NB4 (cell line): Measurements from ENCODE around the gene STK35.

Source experiments
- CTCF ChIP-seq: IDR thresholded peaks from one replicate; pipeline ENCODE4 v1.5.1; 2012; ENCODE audit warnings: low read depth, low read length
- MAX ChIP-seq: IDR thresholded peaks from 2 replicates; pipeline ENCODE4 v1.6.1; 2011; ENCODE audit warnings: low read depth, low read length
- MYC ChIP-seq: IDR thresholded peaks from 2 replicates; pipeline ENCODE4 v1.6.1; 2011; ENCODE audit warnings: low read depth, low read length
- POLR2A ChIP-seq: IDR thresholded peaks from 2 replicates; pipeline ENCODE4 v1.6.1; 2011; ENCODE audit warnings: mild to moderate bottlenecking; ENCODE audit not compliant: insufficient read length; ENCODE audit errors: extremely low read depth

GRCh38 chr20:2124564-2125213 is 23.1 kb downstream of the STK35 start:
- TF ChIP-seq CTCF (no peak), MAX (no peak), POLR2A (no peak), MYC (no peak)
